OCI-LY3 (cell line): ENCODE results near the gene LRBA.

Experiments used
- H2AFZ ChIP-seq: fragments of 200-600, 300-600 bp; shearing (Covaris generic); 2 replicates; pipeline ENCODE4 v1.6.0; 2014; ENCODE audit warnings: antibody characterized with exemption, low read depth, low read length
- H3K27ac ChIP-seq: fragments of 200-600, 300-600 bp; sonication (generic); 2 replicates; pipeline ENCODE4 v1.5.1; 2014; ENCODE audit warnings: mild to moderate bottlenecking, low read length, moderate library complexity, mixed read lengths
- H3K27me3 ChIP-seq: fragments of 200-600, 300-600 bp; sonication (generic); 2 replicates; pipeline ENCODE4 v1.6.1; 2014; ENCODE audit warnings: low read depth, low read length, mixed read lengths
- H3K36me3 ChIP-seq: fragments of 200-600, 300-600 bp; sonication (generic); replicated peaks from 2 replicates; pipeline ENCODE3; 2014; ENCODE audit warnings: low read depth, low read length, mixed read lengths
- H3K4me1 ChIP-seq: fragments of 300-600, 200-600 bp; sonication (generic); 2 replicates; pipeline ENCODE4 v1.6.1; 2014; ENCODE audit warnings: low read length, mixed read lengths
- H3K4me2 ChIP-seq: fragments of 200-600, 300-600 bp; sonication (generic); 2 replicates; pipeline ENCODE4 v1.6.1; 2014; ENCODE audit warnings: low read length, mixed read lengths
- H3K4me3 ChIP-seq: fragments of 300-600, 200-600 bp; sonication (generic); 2 replicates; pipeline ENCODE4 v1.5.1; 2014; ENCODE audit warnings: antibody characterized with exemption, mild to moderate bottlenecking, low read length, moderate library complexity
- H3K79me2 ChIP-seq: fragments of 300-600, 200-600 bp; shearing (Covaris generic); 2 replicates; pipeline ENCODE4 v1.6.1; 2014; ENCODE audit warnings: mild to moderate bottlenecking, low read length, mixed read lengths
- H3K9ac ChIP-seq: fragments of 300-600, 200-600 bp; shearing (Covaris generic); 2 replicates; pipeline ENCODE4 v1.6.0; 2014; ENCODE audit warnings: mild to moderate bottlenecking, low read length, moderate library complexity
- H3K9me3 ChIP-seq: fragments of 200-600, 300-600 bp; shearing (Covaris generic); 2 replicates; pipeline ENCODE4 v1.6.1; 2014; ENCODE audit warnings: low read length, mixed read lengths; ENCODE audit not compliant: insufficient read depth
- H4K20me1 ChIP-seq: fragments of 200-600, 300-600 bp; sonication (generic); 2 replicates; pipeline ENCODE4 v1.6.1; 2016; ENCODE audit warnings: low read length, mixed read lengths; ENCODE audit not compliant: insufficient read depth
- EZH2phosphoT487 ChIP-seq: fragments of 200-600 bp; shearing (Covaris generic); IDR thresholded peaks from 2 replicates; pipeline ENCODE4 v1.6.1; 2018; ENCODE audit warnings: antibody characterized with exemption, mixed run types, low read depth
- TF ChIP-seq, protein P1 (sequence below): fragments of 200-600, 300-600 bp; sonication (generic); IDR thresholded peaks from 2 replicates; pipeline ENCODE4 v1.5.1; 2014; ENCODE audit warnings: antibody characterized with exemption, low read length, low read depth

The LRBA gene

GRCh38 chr4:150683775-150684350 lies 331.2 kb downstream of the LRBA start:
- Histone ChIP-seq H3K9ac (no peak overlapping the region), H3K27ac (no peak overlapping the region), H4K20me1 (no peaks in the 10 kb centered on the region), H3K27me3 (no peaks in the 10 kb centered on the region), H3K4me2 (no peak overlapping the region), H3K36me3 (no peaks in the 10 kb centered on the region), H3K9me3 (no peaks in the 10 kb centered on the region), H3K4me3 (no peak overlapping the region), H2AFZ (no peak overlapping the region), H3K79me2 (no peaks in the 10 kb centered on the region), H3K4me1 (no peaks in the 10 kb centered on the region)
- TF ChIP-seq EZH2phosphoT487: no peak
- TF ChIP-seq, protein P1, sequence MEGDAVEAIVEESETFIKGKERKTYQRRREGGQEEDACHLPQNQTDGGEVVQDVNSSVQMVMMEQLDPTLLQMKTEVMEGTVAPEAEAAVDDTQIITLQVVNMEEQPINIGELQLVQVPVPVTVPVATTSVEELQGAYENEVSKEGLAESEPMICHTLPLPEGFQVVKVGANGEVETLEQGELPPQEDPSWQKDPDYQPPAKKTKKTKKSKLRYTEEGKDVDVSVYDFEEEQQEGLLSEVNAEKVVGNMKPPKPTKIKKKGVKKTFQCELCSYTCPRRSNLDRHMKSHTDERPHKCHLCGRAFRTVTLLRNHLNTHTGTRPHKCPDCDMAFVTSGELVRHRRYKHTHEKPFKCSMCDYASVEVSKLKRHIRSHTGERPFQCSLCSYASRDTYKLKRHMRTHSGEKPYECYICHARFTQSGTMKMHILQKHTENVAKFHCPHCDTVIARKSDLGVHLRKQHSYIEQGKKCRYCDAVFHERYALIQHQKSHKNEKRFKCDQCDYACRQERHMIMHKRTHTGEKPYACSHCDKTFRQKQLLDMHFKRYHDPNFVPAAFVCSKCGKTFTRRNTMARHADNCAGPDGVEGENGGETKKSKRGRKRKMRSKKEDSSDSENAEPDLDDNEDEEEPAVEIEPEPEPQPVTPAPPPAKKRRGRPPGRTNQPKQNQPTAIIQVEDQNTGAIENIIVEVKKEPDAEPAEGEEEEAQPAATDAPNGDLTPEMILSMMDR: no peak

DNA sequence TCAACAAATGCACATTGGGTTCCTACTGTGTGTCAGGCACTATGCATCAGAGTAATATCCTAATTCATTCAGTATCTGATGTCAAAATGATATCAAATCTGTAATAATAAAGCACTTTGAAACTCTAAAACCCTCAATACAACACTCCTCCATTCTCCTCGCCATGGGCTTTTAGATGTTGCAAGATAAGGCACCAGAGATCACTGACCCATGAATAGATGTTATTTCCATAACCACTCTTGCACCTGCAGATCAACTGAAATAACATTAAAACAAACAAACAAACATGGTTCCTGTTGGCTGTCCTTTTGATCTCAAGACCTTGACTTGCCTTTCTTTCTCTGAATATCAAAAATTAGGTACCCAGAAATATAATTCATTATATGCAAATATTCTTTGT lies 333.0 kb downstream of the LRBA start:
- no peaks in the 10 kb centered on the region for H3K27me3 ChIP-seq
- no peaks in the 10 kb centered on the region for H3K36me3 ChIP-seq
- H3K9ac ChIP-seq: no peak overlapping the region
- H3K4me1 ChIP-seq: no peaks in the 10 kb centered on the region
- H2AFZ ChIP-seq: no peak overlapping the region
- H3K79me2 ChIP-seq: no peaks in the 10 kb centered on the region
- no peak overlapping the region for H3K27ac ChIP-seq
- TF ChIP-seq, protein P1: no peak
- TF ChIP-seq EZH2phosphoT487: no peak
- H3K4me3 ChIP-seq: no peak overlapping the region
- no peaks in the 10 kb centered on the region for H3K9me3 ChIP-seq
- H3K4me2 ChIP-seq: no peak overlapping the region
- H4K20me1 ChIP-seq: no peaks in the 10 kb centered on the region

GRCh38 chr4:150681063-150681462 lies 334.0 kb downstream of the LRBA start:
- no peaks in the 10 kb centered on the region for H4K20me1 ChIP-seq
- no peaks in the 10 kb centered on the region for H3K27me3 ChIP-seq
- TF ChIP-seq, protein P1: no peak
- TF ChIP-seq EZH2phosphoT487: no peak
- no peak overlapping the region for H3K9ac ChIP-seq
- no peaks in the 10 kb centered on the region for H3K4me1 ChIP-seq
- H3K9me3 ChIP-seq: no peaks in the 10 kb centered on the region
- no peaks in the 10 kb centered on the region for H3K79me2 ChIP-seq
- no peak overlapping the region for H3K27ac ChIP-seq
- H3K36me3 ChIP-seq: no peaks in the 10 kb centered on the region
- H3K4me2 ChIP-seq: no peak overlapping the region
- no peak overlapping the region for H2AFZ ChIP-seq
- H3K4me3 ChIP-seq: no peak overlapping the region

DNA sequence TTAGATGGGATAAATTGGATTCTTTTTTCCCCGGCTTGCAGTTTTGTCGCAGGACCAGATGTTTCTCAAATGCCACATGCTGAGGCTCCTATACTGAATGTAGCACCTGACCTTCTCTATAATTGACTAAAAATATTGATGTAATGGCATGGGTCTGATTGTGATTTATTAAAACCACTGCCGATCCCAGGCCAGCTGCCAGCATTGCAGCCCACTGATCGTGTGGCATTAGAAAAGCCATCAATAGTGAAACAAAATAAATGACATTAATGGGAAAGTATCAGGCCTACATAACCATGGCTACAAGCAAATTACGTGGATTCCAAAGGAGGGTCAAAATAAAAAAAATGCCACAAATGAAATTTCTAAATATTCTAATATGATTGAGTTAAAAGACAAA lies 334.4 kb downstream of the LRBA start:
- Histone ChIP-seq H4K20me1 (no peaks in the 10 kb centered on the region), H3K36me3 (no peaks in the 10 kb centered on the region), H3K4me2 (no peak overlapping the region), H3K79me2 (no peaks in the 10 kb centered on the region), H3K9me3 (no peaks in the 10 kb centered on the region), H3K27me3 (no peaks in the 10 kb centered on the region), H2AFZ (no peak overlapping the region), H3K9ac (no peak overlapping the region), H3K4me1 (no peaks in the 10 kb centered on the region), H3K4me3 (no peak overlapping the region), H3K27ac (no peak overlapping the region)
- TF ChIP-seq, protein P1: no peak
- no peak for TF ChIP-seq EZH2phosphoT487
